MCF 10A (cell line): ENCODE measurements around the gene MTNR1B. TPM values are rescaled to one million over a fixed set of nuclear protein-coding genes. Genes with fewer than 3 reads are reported as not detected.

Experiments used
- BruUV-seq: library from RNA; stranded (reverse); fragments of 400-500 nt; replicated peaks from 2 replicates; lab custom pipeline; 2021; lab: Mats Ljungman, UMichigan
- CTCF ChIA-PET: fragments of 300-600 bp; sonication (Branson Sonifier 250); formaldehyde crosslinking; extraction: SDS; loops from one replicate; lab custom pipeline; 2021; ENCODE audit warnings: antibody characterized with exemption, inconsistent platforms; lab: Yijun Ruan, JAX
- POLR2A ChIA-PET: fragments of 300-600, 350-650 bp; sonication (Branson Sonifier 250); formaldehyde crosslinking; extraction: SDS; loops from one replicate; lab custom pipeline; 2020; ENCODE audit warnings: antibody characterized with exemption, inconsistent platforms; lab: Yijun Ruan, JAX
- DNase-seq: peaks from one replicate; pipeline ENCODE4 v3.0.0-alpha.2; 2018; ENCODE audit not compliant: unreplicated experiment
- H3K27ac Mint-ChIP-seq: one replicate; pipeline ENCODE4 v1.8.0; 2022; ENCODE audit warnings: mild to moderate bottlenecking, low read depth, mixed read lengths; ENCODE audit not compliant: unreplicated experiment
- H3K27me3 Mint-ChIP-seq: one replicate; pipeline ENCODE4 v1.8.0; 2022; ENCODE audit warnings: mixed read lengths; ENCODE audit not compliant: insufficient read depth, unreplicated experiment
- H3K36me3 Mint-ChIP-seq: one replicate; pipeline ENCODE4 v1.8.0; 2022; ENCODE audit warnings: mild to moderate bottlenecking, moderate library complexity, mixed read lengths; ENCODE audit not compliant: insufficient read depth, unreplicated experiment
- H3K4me1 Mint-ChIP-seq: one replicate; pipeline ENCODE4 v1.8.0; 2022; ENCODE audit warnings: mixed read lengths; ENCODE audit not compliant: insufficient read depth, unreplicated experiment
- H3K4me3 Mint-ChIP-seq: one replicate; pipeline ENCODE4 v1.8.0; 2022; ENCODE audit warnings: mild to moderate bottlenecking, moderate library complexity, mixed read lengths; ENCODE audit not compliant: unreplicated experiment
- H3K9me3 Mint-ChIP-seq: one replicate; pipeline ENCODE4 v1.8.0; 2022; ENCODE audit warnings: mixed read lengths; ENCODE audit not compliant: unreplicated experiment
- CTCF ChIP-seq: fragments of 200-600 bp; IDR thresholded peaks from one replicate; pipeline ENCODE4 v1.8.0; 2022; ENCODE audit warnings: antibody characterized with exemption, mild to moderate bottlenecking; ENCODE audit not compliant: unreplicated experiment
- intact Hi-C: fragments of 100-400 bp; cut with micrococcal nuclease; formaldehyde crosslinking; loops from 2 replicates; pipeline ENCODE4 v1.14.1; 2022
- total RNA-seq: library from RNA; stranded (reverse); gene quantifications from 2 replicates; pipeline ENCODE4 v1.2.3, GENCODE V29; 2022

The MTNR1B gene
- total RNA-seq, 1 experiment from 2014 or later: not detected

- intact Hi-C loops: loop anchor here (1.0 to 10.0 kb wide), 8 partner anchors 78 to 713 kb away; partner anchors contain the start of gene SMCO4
- ChIA-PET POLR2A (interaction anchor here (0.7 to 1.9 kb wide), 5 partner anchors 9 to 284 kb away, joined by 3 to 11 read pairs (median 5); no protein-coding TSS in a partner anchor), CTCF (interaction anchor here (0.6 to 6.4 kb wide), 63 partner anchors 9 to 713 kb away, joined by 3 to 118 read pairs (median 5); partner anchors contain the start of gene SLC36A4)
- peak; percentile 71 for DNase-seq
- Mint-ChIP-seq H3K9me3 (peaks cover 12% of the 10 kb centered on the region), H3K4me1 (no peaks in the 10 kb centered on the region), H3K27ac (no peak overlapping the region), H3K36me3 (no peaks in the 10 kb centered on the region), H3K27me3 (no peaks in the 10 kb centered on the region), H3K4me3 (no peak overlapping the region)
- peak; percentile 78 for TF ChIP-seq CTCF
- BruUV-seq: no TSS peak
Measured at GRCh38 chr11:92941676-92942571, 27.5 kb upstream of the MTNR1B start.

- no peak for TF ChIP-seq CTCF
- Mint-ChIP-seq H3K4me3 (no peak overlapping the region), H3K9me3 (peaks cover 27% of the 10 kb centered on the region), H3K27ac (no peak overlapping the region), H3K36me3 (no peaks in the 10 kb centered on the region), H3K27me3 (no peaks in the 10 kb centered on the region), H3K4me1 (no peaks in the 10 kb centered on the region)
- no peak for DNase-seq
- intact Hi-C loops: loop anchor here (10.0 kb wide), 2 partner anchors 598 to 708 kb away; partner anchors contain the start of gene SMCO4
- ChIA-PET CTCF (no interaction called here), POLR2A (no interaction called here)
- BruUV-seq: no TSS peak
Measured at GRCh38 chr11:92946707-92947106, 22.7 kb upstream of the MTNR1B start.

- H3K36me3 Mint-ChIP-seq: no peaks in the 10 kb centered on the region
- TF ChIP-seq CTCF: no peak
- no peak for DNase-seq
- H3K27me3 Mint-ChIP-seq: no peaks in the 10 kb centered on the region
- peaks cover 27% of the 10 kb centered on the region for H3K9me3 Mint-ChIP-seq
- POLR2A ChIA-PET: no interaction called here
- H3K4me1 Mint-ChIP-seq: no peaks in the 10 kb centered on the region
- no peak overlapping the region for H3K27ac Mint-ChIP-seq
- no TSS peak for BruUV-seq
- CTCF ChIA-PET: no interaction called here
- intact Hi-C loops: loop anchor here (10.0 kb wide), 2 partner anchors 597 to 707 kb away; partner anchors contain the start of gene SMCO4
- no peak overlapping the region for H3K4me3 Mint-ChIP-seq
Measured at GRCh38 chr11:92948116-92948515, 21.3 kb upstream of the MTNR1B start.

- no peak for DNase-seq
- H3K36me3 Mint-ChIP-seq: no peaks in the 10 kb centered on the region
- no peak overlapping the region for H3K27ac Mint-ChIP-seq
- no peaks in the 10 kb centered on the region for H3K27me3 Mint-ChIP-seq
- H3K4me1 Mint-ChIP-seq: peaks cover 7% of the 10 kb centered on the region
- ChIA-PET CTCF (interaction anchor here (4.7 kb wide), 1 partner anchor 12 kb away, joined by 40 read pairs; no protein-coding TSS in a partner anchor), POLR2A (no interaction called here)
- intact Hi-C loops: no loop called here
- no TSS peak for BruUV-seq
- no peak for TF ChIP-seq CTCF
- H3K9me3 Mint-ChIP-seq: peaks cover 9% of the 10 kb centered on the region
- no peak overlapping the region for H3K4me3 Mint-ChIP-seq
Measured at GRCh38 chr11:92954003-92954402, 15.4 kb upstream of the MTNR1B start.
